ENCODE results near the gene ZNF74.
"Not testable (repeated sequence)": the region's sequence is repeated elsewhere in the genome, so short reads cannot be mapped to it uniquely, and the experiment has no call there.

The ZNF74 gene

DNA sequence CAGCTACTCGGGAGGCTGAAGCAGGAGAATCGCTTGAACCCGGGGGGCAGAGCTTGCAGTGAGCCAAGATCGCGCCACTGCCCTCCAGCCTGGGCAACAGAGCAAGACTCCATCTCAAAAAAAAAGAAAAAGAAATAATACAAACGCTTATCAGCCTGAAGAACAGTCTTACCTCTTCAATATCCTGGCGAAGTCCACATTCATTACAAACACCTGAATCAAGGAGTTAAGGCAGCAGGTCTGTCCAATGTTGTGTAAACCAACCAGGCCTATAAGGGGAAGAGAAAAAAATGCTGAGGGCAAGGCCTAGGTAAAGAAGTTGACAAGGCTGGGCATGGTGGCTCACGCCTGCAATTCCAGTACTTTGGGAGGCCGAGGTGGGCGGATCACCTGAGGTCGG, 17.0 kb upstream of the ZNF74 start:
- not testable (repeated sequence) for DNase-seq

DNA sequence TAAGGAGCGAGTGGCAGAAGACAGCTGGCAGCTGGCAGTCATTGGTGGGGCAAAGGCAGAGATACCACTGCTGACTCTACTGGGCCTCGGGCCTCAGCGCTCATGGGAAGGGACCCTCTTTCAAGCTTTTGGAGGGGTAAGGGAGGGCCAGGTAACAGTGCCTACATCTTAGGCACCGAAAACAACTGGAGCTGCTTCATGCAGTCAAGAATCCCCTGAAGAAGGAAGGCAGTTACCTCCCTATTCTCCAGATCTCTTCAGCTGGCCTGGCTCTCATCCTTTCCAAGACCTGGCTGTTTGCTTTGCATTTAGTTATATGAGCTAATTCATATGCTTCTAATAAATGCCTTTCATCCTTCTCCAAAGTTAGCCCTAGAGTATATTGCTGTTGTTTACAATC, 15.8 kb upstream of the ZNF74 start:
- no peak for DNase-seq

- not testable (repeated sequence) for DNase-seq
Measured at GRCh38 chr22:20378684-20379083, 15.3 kb upstream of the ZNF74 start.

DNA sequence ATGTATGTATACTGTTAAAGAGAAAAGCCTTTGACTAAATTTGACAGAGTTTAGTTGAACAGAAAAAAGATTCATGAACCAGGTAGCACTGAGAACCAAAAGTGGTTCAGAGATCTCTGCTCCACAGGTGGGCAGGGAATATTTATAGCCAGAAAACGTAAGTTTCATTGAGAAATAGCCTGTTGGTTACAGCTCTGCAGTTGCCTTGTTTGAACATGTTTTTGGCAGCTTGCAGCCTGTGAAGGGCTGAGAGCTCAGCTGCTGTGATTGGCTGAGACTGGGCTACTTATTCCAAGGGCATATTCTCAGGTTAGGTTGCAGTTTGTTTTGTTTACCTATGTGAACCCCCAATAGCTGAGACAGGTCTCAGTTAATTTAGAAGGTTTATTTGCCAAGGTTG, 13.5 kb upstream of the ZNF74 start:
- no peak for DNase-seq

GRCh38 chr22:20383538-20383937, 10.4 kb upstream of the ZNF74 start:
- DNase-seq: no peak

GRCh38 chr22:20384171-20384570, 9.8 kb upstream of the ZNF74 start:
- DNase-seq: no peak

GRCh38 chr22:20384865-20385264, 9.1 kb upstream of the ZNF74 start:
- no peak for DNase-seq

GRCh38 chr22:20386336-20386735, 7.6 kb upstream of the ZNF74 start:
- DNase-seq: no peak

GRCh38 chr22:20386972-20387371, 7.0 kb upstream of the ZNF74 start:
- DNase-seq: no peak

GRCh38 chr22:20388200-20388599, 5.8 kb upstream of the ZNF74 start:
- no peak for DNase-seq

GRCh38 chr22:20389288-20389687, 4.7 kb upstream of the ZNF74 start:
- no peak for DNase-seq

- no peak for DNase-seq
Measured at GRCh38 chr22:20390394-20390907, 3.5 kb upstream of the ZNF74 start.

DNA sequence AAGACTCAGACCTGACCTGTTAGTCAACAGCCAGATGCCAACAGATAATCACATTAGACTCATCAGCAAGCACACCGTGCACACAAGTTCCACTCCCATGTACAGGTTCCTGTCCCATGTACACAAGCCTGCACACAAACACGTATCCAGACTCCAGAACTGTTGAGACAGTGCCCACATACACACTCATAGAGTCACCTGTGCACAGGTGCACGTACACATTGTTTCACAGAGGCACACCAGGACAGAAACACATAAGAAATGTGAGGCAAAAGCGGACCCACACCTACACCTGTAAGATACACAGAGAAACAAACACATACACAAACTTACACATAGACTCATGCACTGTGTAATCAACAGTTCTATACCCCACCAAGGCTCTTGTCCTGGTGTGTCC, 2.7 kb upstream of the ZNF74 start:
- DNase-seq: no peak

- not testable (repeated sequence) for DNase-seq
Measured at GRCh38 chr22:20392365-20392881, 1.5 kb upstream of the ZNF74 start.

DNA sequence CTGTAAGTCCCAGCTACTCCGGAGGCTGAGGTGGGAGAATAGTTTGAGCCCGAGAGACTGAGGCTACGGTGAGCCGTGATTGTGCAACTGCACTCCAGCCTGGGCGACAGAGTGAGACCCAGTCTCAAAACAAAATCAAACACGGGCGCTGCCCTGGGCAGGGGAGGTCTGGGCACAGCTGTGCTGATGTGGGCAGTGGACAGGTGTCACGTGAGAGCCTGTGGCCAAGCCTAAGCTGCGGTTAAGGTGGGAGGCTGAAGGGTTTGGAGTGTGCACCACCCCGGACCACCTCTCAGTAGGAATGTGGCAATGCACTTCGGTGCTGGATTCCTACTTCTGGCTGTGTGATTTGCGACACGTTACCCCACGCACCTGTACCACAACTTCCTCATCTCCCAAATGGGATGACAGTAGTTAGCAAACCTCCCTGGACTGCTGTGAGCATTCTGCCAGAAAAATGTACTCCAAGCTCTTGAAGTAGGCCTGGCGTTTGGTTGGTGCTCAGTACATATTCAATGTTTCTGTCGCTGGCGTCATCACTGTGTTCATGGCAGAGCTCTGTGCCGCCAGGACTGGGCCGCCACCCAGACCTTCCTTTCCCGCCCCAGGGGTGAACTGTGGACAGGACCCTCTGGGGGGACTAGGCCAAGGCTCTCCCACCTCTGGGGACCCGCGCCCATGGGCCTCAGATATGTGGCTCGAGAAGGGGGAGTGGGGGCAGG, 807 bp upstream of the ZNF74 start:
- DNase-seq: peak in 1 of 6 experiments; percentile 24

DNA sequence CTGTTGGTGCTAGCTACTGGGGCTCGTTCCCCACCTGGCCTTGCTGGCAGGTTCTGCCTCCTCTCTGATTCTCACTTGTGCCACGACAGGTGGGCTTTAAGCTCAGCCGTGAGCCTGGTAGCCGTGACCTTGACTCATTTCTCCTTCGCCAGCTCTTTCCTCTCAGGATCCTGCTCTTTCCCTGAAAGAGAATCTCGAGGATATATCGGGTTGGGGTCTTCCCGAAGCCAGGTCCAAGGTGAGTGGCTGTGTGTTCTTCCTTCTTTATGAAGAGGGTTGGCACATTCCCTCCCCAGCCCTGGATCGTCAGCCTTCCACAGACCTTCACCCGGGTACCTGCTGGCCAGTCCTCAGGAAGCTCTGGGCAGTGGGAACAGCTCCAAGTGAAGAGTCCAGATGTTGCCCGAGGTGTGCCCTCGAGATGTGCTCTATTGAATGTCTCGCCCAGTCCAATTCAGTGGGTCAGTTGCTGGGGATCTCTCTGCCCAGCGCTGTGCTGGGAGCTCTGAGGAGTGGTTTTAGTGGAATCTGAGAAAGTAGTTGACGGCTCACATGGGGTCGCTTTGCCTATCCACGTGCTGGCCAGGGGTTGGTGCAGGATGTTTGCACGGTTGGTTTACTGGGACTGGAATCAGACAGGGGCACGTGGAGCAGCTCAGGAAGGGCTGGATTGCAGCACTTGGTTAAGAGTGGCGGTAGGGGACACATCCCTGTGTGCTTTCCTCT, 1.4 kb downstream of the ZNF74 start:
- no peak for DNase-seq

DNA sequence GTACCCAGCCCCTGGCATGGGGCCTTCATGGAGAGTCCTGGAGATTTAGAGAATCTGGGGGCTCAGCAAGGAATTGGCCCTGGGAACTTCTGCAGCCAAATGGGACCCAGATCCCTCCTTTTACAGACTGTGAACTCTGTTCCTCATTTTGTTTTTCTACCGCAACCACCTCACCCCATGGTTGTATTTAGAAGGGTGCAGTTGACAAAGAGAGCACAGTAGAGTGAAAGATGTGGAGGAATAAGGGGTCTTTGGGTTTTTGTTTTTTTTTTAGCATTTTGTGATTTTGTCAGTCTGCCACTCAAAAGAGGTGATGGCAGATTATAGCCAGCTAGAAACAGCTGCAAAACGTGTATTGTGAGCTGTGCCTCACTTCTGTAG, 1.9 kb downstream of the ZNF74 start:
- DNase-seq: no peak

DNA sequence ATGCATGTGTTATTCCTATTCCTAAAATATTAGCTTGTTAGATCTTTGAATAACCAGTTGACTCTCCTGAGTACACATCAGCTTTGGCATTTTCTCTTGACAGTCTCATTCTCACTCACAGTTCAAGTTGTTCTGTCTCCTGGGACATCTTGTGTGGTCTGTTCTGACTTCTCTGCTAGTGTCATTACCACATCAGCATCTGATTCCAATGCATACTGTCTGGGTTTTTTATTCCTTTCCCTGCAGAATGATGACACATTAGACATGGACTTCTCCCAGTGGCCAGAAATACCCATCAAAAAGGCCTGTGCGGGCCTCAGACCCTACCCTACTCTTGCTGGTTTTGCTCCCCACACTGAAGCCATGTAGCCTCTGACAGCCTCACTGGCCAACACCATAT, 2.7 kb downstream of the ZNF74 start:
- no peak for DNase-seq

DNA sequence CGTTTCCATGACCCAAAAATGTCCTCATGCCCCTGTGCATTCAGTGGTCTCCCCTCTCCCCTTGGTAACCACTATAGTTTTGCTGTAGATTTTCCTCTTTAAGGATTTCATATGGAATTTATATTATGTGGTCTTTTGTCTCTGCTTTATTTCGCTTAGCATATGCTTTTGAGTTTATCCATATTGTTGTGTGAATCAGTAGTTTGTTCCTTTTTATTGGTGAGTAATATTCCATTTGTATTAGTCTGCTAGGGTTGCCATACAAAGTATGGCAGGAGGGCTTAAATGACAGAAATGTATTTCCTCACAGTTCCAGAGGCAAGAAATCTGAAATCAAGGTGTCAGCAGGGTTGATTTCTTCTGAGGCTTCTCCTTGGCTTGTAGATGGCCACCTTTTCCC, 3.5 kb downstream of the ZNF74 start:
- DNase-seq: no peak

DNA sequence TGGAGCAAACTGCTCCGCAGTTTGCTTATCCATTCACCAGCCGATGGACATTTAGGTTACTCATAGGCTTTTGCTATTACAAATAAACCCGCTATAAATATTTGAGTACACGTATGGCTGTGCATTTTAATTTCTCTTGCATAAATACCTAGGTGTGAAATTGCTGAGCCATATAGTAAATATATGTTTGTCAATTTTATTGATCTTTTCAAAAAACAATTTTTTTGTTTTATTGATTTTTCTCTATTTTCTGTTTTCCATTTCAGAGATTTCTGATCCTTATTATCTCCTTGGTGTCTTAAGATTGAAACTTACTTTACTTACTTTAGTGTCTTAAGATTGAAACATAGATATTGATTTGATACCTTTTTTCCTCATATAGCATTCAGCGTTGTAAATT, 4.5 kb downstream of the ZNF74 start:
- DNase-seq: no peak

DNA sequence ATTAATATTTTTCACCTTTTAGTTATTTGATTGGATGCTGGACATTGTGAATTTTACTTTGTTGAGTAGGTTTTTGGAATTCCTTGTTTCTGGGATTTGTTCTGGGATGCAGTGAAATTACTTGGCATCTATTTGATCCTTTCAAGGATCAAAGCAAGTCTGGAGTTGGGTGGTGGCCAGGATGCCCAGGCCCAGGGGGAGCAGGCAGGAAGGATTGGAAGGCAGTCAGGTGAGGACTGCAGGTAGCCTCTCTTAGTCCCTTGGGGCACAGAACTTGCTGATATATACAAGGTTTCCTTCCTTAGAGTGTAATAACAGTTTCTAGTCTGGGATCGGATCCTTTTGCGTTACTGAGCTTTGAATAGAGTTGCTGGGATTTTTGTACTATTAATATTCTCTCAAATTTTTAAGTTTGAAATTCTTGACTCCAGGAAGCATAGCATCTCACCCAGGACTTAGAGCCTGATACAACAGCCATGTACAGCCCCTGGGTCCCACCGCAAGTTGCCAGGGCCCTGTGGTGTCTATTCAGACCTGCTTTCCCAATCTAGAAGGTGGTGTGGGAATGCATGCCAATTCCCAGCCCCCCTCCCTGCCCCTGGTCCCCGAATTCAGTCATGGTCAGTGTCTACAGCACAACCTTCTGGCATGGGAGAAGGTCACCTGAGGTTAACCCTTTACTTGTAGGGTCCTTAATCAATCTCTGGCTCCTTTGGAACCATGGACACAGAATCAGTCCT, 6.1 kb downstream of the ZNF74 start:
- DNase-seq: no peak

- no peak for DNase-seq
Measured at GRCh38 chr22:20400606-20401375, 6.8 kb downstream of the ZNF74 start.

Measured in stimulated activated naive CD4-positive, alpha-beta T cell (primary cell).